Measurements from ENCODE around the gene UXT.
A peak's percentile ranks its signal among the peaks of the same experiment; 100 is the strongest.

The UXT gene

GRCh38 chrX:47643926-47644325 lies 15.1 kb downstream of the UXT start:
- H3K4me2 ChIP-seq (ENCODE audit: insufficient read depth, low read length): no peak overlapping the region
- DNase-seq: no peak
- no peak overlapping the region for H3K4me3 ChIP-seq (ENCODE audit: low read depth in 1 of 2, low read length in 2 of 2)
- peaks cover 55% of the 10 kb centered on the region for H3K36me3 ChIP-seq (ENCODE audit: insufficient read depth, low read length)
- H3K79me2 ChIP-seq (ENCODE audit: insufficient read depth, low read length): peaks cover 34% of the 10 kb centered on the region
- no peaks in the 10 kb centered on the region for H3K27me3 ChIP-seq (ENCODE audit: insufficient read depth, low read length, poor library complexity)
- H3K9me3 ChIP-seq (ENCODE audit: insufficient read depth, low read length, severe bottlenecking): no peaks in the 10 kb centered on the region
- peaks cover 16% of the 10 kb centered on the region for H3K4me1 ChIP-seq (ENCODE audit: insufficient read depth, low read length)
- ATAC-seq (ENCODE audit: insufficient read depth, low read depth): no peak
- H3K27ac ChIP-seq (ENCODE audit: low read length): no peak overlapping the region
- H4K20me1 ChIP-seq (ENCODE audit: insufficient read depth, low read length): no peaks in the 10 kb centered on the region
- TF ChIP-seq CTCF (IDR thresholded peaks at IDR 0.05; ENCODE audit: borderline replicate concordance, extremely low read depth, low read length, poor library complexity, severe bottlenecking) (peak; percentile 31), EZH2 (IDR thresholded peaks at IDR 0.05; ENCODE audit: borderline replicate concordance, low read depth, low read length, severe bottlenecking) (no peak)
- no peak overlapping the region for H3K9ac ChIP-seq (ENCODE audit: low read depth, low read length)
- H2AFZ ChIP-seq (ENCODE audit: low read depth, low read length): no peak overlapping the region

- Histone ChIP-seq H3K4me2 (ENCODE audit: insufficient read depth, low read length) (no peak overlapping the region), H3K4me3 (ENCODE audit: low read depth in 1 of 2, low read length in 2 of 2) (no peak overlapping the region), H3K27me3 (ENCODE audit: insufficient read depth, low read length, poor library complexity) (no peaks in the 10 kb centered on the region), H3K36me3 (ENCODE audit: insufficient read depth, low read length) (peaks cover 65% of the 10 kb centered on the region), H3K27ac (ENCODE audit: low read length) (no peak overlapping the region), H3K79me2 (ENCODE audit: insufficient read depth, low read length) (no peaks in the 10 kb centered on the region), H3K9me3 (ENCODE audit: insufficient read depth, low read length, severe bottlenecking) (no peaks in the 10 kb centered on the region), H3K4me1 (ENCODE audit: insufficient read depth, low read length) (no peaks in the 10 kb centered on the region), H4K20me1 (ENCODE audit: insufficient read depth, low read length) (no peaks in the 10 kb centered on the region), H3K9ac (ENCODE audit: low read depth, low read length) (no peak overlapping the region), H2AFZ (ENCODE audit: low read depth, low read length) (no peak overlapping the region)
- ATAC-seq (ENCODE audit: insufficient read depth, low read depth): no peak
- DNase-seq: no peak
- TF ChIP-seq CTCF (IDR thresholded peaks at IDR 0.05; ENCODE audit: borderline replicate concordance, extremely low read depth, low read length, poor library complexity, severe bottlenecking): no peak
- TF ChIP-seq EZH2 (IDR thresholded peaks at IDR 0.05; ENCODE audit: borderline replicate concordance, low read depth, low read length, severe bottlenecking): no peak
Measured at GRCh38 chrX:47638816-47639215, 20.2 kb downstream of the UXT start.

- H3K9ac ChIP-seq (ENCODE audit: low read depth, low read length): no peak overlapping the region
- no peaks in the 10 kb centered on the region for H3K4me1 ChIP-seq (ENCODE audit: insufficient read depth, low read length)
- H3K27me3 ChIP-seq (ENCODE audit: insufficient read depth, low read length, poor library complexity): no peaks in the 10 kb centered on the region
- H3K27ac ChIP-seq (ENCODE audit: low read length): no peak overlapping the region
- H2AFZ ChIP-seq (ENCODE audit: low read depth, low read length): no peak overlapping the region
- no peak for DNase-seq
- H3K4me3 ChIP-seq (ENCODE audit: low read depth in 1 of 2, low read length in 2 of 2): no peak overlapping the region
- ATAC-seq (ENCODE audit: insufficient read depth, low read depth): no peak
- H3K4me2 ChIP-seq (ENCODE audit: insufficient read depth, low read length): no peak overlapping the region
- no peaks in the 10 kb centered on the region for H3K9me3 ChIP-seq (ENCODE audit: insufficient read depth, low read length, severe bottlenecking)
- H3K79me2 ChIP-seq (ENCODE audit: insufficient read depth, low read length): no peaks in the 10 kb centered on the region
- H3K36me3 ChIP-seq (ENCODE audit: insufficient read depth, low read length): peaks cover 61% of the 10 kb centered on the region
- no peaks in the 10 kb centered on the region for H4K20me1 ChIP-seq (ENCODE audit: insufficient read depth, low read length)
- no peak for TF ChIP-seq EZH2 (IDR thresholded peaks at IDR 0.05; ENCODE audit: borderline replicate concordance, low read depth, low read length, severe bottlenecking)
Measured at GRCh38 chrX:47637546-47638195, 21.3 kb downstream of the UXT start.

GRCh38 chrX:47634871-47635575 lies 24.0 kb downstream of the UXT start:
- no peak overlapping the region for H3K4me3 ChIP-seq (ENCODE audit: low read depth in 1 of 2, low read length in 2 of 2)
- TF ChIP-seq CTCF (IDR thresholded peaks at IDR 0.05; ENCODE audit: borderline replicate concordance, extremely low read depth, low read length, poor library complexity, severe bottlenecking): no peak
- TF ChIP-seq EZH2 (IDR thresholded peaks at IDR 0.05; ENCODE audit: borderline replicate concordance, low read depth, low read length, severe bottlenecking): no peak
- no peaks in the 10 kb centered on the region for H3K79me2 ChIP-seq (ENCODE audit: insufficient read depth, low read length)
- peaks cover 3% of the 10 kb centered on the region for H3K4me1 ChIP-seq (ENCODE audit: insufficient read depth, low read length)
- H2AFZ ChIP-seq (ENCODE audit: low read depth, low read length): no peak overlapping the region
- no peak overlapping the region for H3K4me2 ChIP-seq (ENCODE audit: insufficient read depth, low read length)
- H3K9me3 ChIP-seq (ENCODE audit: insufficient read depth, low read length, severe bottlenecking): no peaks in the 10 kb centered on the region
- H3K27me3 ChIP-seq (ENCODE audit: insufficient read depth, low read length, poor library complexity): no peaks in the 10 kb centered on the region
- no peak overlapping the region for H3K9ac ChIP-seq (ENCODE audit: low read depth, low read length)
- H3K27ac ChIP-seq (ENCODE audit: low read length): no peak overlapping the region
- peaks cover 41% of the 10 kb centered on the region for H3K36me3 ChIP-seq (ENCODE audit: insufficient read depth, low read length)
- ATAC-seq (ENCODE audit: insufficient read depth, low read depth) (no peak), DNase-seq (no peak)
- H4K20me1 ChIP-seq (ENCODE audit: insufficient read depth, low read length): no peaks in the 10 kb centered on the region
